ENCODE measurements around the gene RCOR1.

- TF ChIP-seq CTCF (IDR thresholded peaks at IDR 0.05) (no peak), JUN (CRISPR knock-in tag; IDR thresholded peaks at IDR 0.05) (no peak), FOXJ3 (CRISPR knock-in tag; IDR thresholded peaks at IDR 0.05; ENCODE audit: borderline replicate concordance) (no peak), SOX15 (CRISPR knock-in tag; IDR thresholded peaks at IDR 0.05) (no peak), FOXP1 (CRISPR knock-in tag; IDR thresholded peaks at IDR 0.05; ENCODE audit: borderline replicate concordance) (no peak), ESRRA (CRISPR knock-in tag; IDR thresholded peaks at IDR 0.05; ENCODE audit: borderline replicate concordance) (no peak), USF2 (CRISPR knock-in tag; IDR thresholded peaks at IDR 0.05) (no peak), PREB (CRISPR knock-in tag; IDR thresholded peaks at IDR 0.05; ENCODE audit: borderline replicate concordance) (no peak)
Observed at GRCh38 chr14:102722646-102723045, 130.2 kb downstream of the RCOR1 start.
